Testis (tissue), 2 donors: ENCODE results near the gene TMEM9B.

Source experiments
- CTCF ChIP-seq, 3 experiments: fragments of 450-650 bp in 2 of 3; fragments of 200-600 bp in 1 of 3; sonication (generic) in 1 of 3; IDR thresholded peaks; one replicate each; pipeline ENCODE4 v1.5.1; 2016 to 2019; ENCODE audit warnings: antibody characterized with exemption in 3 of 3, mild to moderate bottlenecking in 2 of 3, moderate library complexity in 1 of 3
- POLR2A ChIP-seq: fragments of 450-650 bp; IDR thresholded peaks from one replicate; pipeline ENCODE4 v1.6.1; 2017; ENCODE audit warnings: antibody characterized with exemption, mild to moderate bottlenecking, moderate library complexity

GRCh38 chr11:9013373-9013772, 49.1 kb upstream of the TMEM9B start:
- TF ChIP-seq POLR2A (no peak), CTCF (IDR thresholded peaks at IDR 0.05) (no peak)
